Mucosa of descending colon (tissue), 3 donors: Measurements from ENCODE around the gene NFYA. TPM values are rescaled to one million over a fixed set of nuclear protein-coding genes. Genes with fewer than 3 reads are reported as not detected.

Experiments
- ATAC-seq: fragments of 200-7000 bp; cut with Tn5 transposase; one replicate; pipeline ENCODE4 v1.9.1; 2020; ENCODE audit warnings: mild to moderate bottlenecking, moderate library complexity
- DNase-seq, 3 donors: peaks; one replicate each; pipeline ENCODE4 v3.0.0-alpha.2; 2020
- H3K36me3 ChIP-seq: fragments of 200-600 bp; one replicate; pipeline ENCODE4 v1.8.0; 2021; ENCODE audit warnings: low read depth, mild to moderate bottlenecking
- H3K4me1 ChIP-seq: fragments of 200-600 bp; one replicate; pipeline ENCODE4 v1.8.0; 2021; ENCODE audit warnings: low read depth, mild to moderate bottlenecking
- H3K4me3 ChIP-seq: fragments of 200-600 bp; one replicate; pipeline ENCODE4 v1.8.0; 2021; ENCODE audit warnings: mild to moderate bottlenecking
- H3K9me3 ChIP-seq: fragments of 200-600 bp; one replicate; pipeline ENCODE4 v1.8.0; 2021; ENCODE audit warnings: mild to moderate bottlenecking
- CTCF ChIP-seq: fragments of 200-600 bp; IDR thresholded peaks from one replicate; pipeline ENCODE4 v1.8.0; 2022; ENCODE audit warnings: antibody characterized with exemption, mild to moderate bottlenecking
- intact Hi-C, 2 donors: fragments of 100-400 bp; cut with DNase I in 1 of 2; cut with micrococcal nuclease in 1 of 2; formaldehyde crosslinking; loops; one replicate each; pipeline versions ENCODE4 v1.11.0 to v1.11.1; 2022; cut with DNase I, micrococcal nuclease
- total RNA-seq, 3 donors: library from RNA; stranded (reverse); fragmentation: NEBNext Ultra II Directional in 2 of 3; extraction: Animal tissue kit (Norgen Biotek cat#: 25700) in 2 of 3; gene quantifications; one replicate each; pipeline versions ENCODE4 v1.2.1 to v1.2.4, GENCODE V29; 2021 to 2023
- donor health status: DM: no; HTN: no; CAD: no; lungs with moderate emphysema.
- donor health status: DM: no; HTN: no; CAD: no.
- donor health status: DM: no; HTN: yes; CAD: no.

NFYA gene
- total RNA-seq, 3 donors from 2014 or later, result 19.0 to 20.9 (median 20.2) TPM

- Histone ChIP-seq H3K4me1 (peaks cover 6% of the 10 kb centered on the region), H3K36me3 (no peaks in the 10 kb centered on the region), H3K9me3 (no peaks in the 10 kb centered on the region), H3K4me3 (no peak overlapping the region)
- TF ChIP-seq CTCF, result no peak
- DNase-seq (no peak), ATAC-seq (peak; percentile 76)
- intact Hi-C loops, result loop anchor here in 1 of 2 donors (10.0 kb wide), 1 partner anchor 134 kb away; no protein-coding TSS in a partner anchor
These were observed 44.0 kb upstream of the NFYA start for GRCh38 chr6:41028561-41029412.

- H3K4me3 ChIP-seq, result no peak overlapping the region
- TF ChIP-seq CTCF, result no peak
- H3K4me1 ChIP-seq, result peaks cover under 1% of the 10 kb centered on the region
- H3K36me3 ChIP-seq, result no peaks in the 10 kb centered on the region
- DNase-seq (no peak), ATAC-seq (no peak)
- H3K9me3 ChIP-seq, result no peaks in the 10 kb centered on the region
- intact Hi-C loops, result no loop called here
These were observed 39.9 kb upstream of the NFYA start for GRCh38 chr6:41032830-41033229.

DNA sequence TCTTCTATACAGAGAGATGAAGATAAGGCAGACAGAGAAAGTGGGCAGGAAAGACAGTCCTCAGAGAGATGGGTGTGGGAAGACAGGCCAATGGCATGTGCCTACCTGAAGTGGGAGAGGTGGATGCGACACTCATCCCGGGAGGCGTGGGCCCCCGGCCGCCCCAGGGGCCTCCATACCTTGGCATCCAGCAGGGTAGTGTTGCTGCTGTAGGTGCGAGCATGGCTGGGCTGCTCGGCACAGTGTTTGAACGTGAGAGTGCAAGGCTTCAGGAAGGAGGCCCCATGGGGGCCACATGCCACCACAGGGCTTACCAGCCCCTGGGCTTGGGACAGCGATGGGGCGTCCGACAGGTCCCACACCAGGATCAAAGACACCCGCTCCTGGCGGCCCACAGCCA is 39.0 kb upstream of the NFYA start:
- DNase-seq, result no peak
- H3K4me3 ChIP-seq, result no peak overlapping the region
- intact Hi-C loops, result no loop called here
- no peak for ATAC-seq
- H3K36me3 ChIP-seq, result no peaks in the 10 kb centered on the region
- no peaks in the 10 kb centered on the region for H3K4me1 ChIP-seq
- H3K9me3 ChIP-seq, result no peaks in the 10 kb centered on the region
- no peak for TF ChIP-seq CTCF

DNA sequence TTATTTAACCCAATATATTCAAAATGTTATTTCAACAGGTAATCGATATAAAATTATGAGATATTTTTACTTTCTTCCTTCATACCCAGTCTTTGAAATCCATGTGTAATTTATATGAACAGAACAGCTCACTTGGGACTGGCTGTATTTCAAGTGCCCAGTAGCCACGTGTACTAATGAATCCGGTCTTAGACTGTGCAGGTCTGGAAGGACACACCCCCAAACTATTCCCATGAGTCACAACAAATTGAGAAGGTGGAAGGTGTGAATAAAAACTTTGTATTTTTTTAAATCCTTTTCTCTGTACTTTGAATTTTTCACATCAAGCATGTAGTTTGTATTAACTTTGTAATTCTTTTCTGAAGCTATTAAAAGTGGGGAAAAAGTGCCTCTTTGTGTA is 36.6 kb upstream of the NFYA start:
- Histone ChIP-seq H3K9me3 (no peaks in the 10 kb centered on the region), H3K4me3 (no peak overlapping the region), H3K4me1 (peaks cover 8% of the 10 kb centered on the region), H3K36me3 (no peaks in the 10 kb centered on the region)
- no peak for ATAC-seq
- DNase-seq, result no peak
- intact Hi-C loops, result no loop called here
- TF ChIP-seq CTCF, result no peak

GRCh38 chr6:41036601-41037000 is 36.2 kb upstream of the NFYA start:
- H3K9me3 ChIP-seq, result no peaks in the 10 kb centered on the region
- intact Hi-C loops, result no loop called here
- TF ChIP-seq CTCF, result no peak
- peaks cover 8% of the 10 kb centered on the region for H3K4me1 ChIP-seq
- H3K4me3 ChIP-seq, result no peak overlapping the region
- no peaks in the 10 kb centered on the region for H3K36me3 ChIP-seq
- DNase-seq (no peak), ATAC-seq (no peak)
